HCT116 (cell line): Measurements from ENCODE around the gene CNTFR. TPM values are rescaled to one million over a fixed set of nuclear protein-coding genes. Genes with fewer than 3 reads are reported as not detected.

Experiments
- ATAC-seq: fragments of 200-7000 bp; cut with Tn5 transposase; 2 replicates; pipeline ENCODE4 v1.9.1; 2020; ENCODE audit warnings: mild to moderate bottlenecking, moderate library complexity
- BruUV-seq: library from RNA; stranded (reverse); fragments of 400-500 nt; replicated peaks from 2 replicates; lab custom pipeline; 2021; lab: Mats Ljungman, UMichigan
- CTCF ChIA-PET: fragments of 300-600 bp; sonication (Branson Sonifier 250); formaldehyde crosslinking; loops from one replicate; lab custom pipeline; 2021; ENCODE audit warnings: antibody characterized with exemption; lab: Charles Lee
- POLR2A ChIA-PET: fragments of 300-600, 350-600 bp; sonication (Branson Sonifier 250); formaldehyde crosslinking; loops from one replicate; lab custom pipeline; 2021; ENCODE audit warnings: antibody characterized with exemption; lab: Charles Lee
- RAD21 ChIA-PET, 2 experiments: fragments of 300-600 bp; sonication (Branson Sonifier 250); formaldehyde crosslinking; loops; one replicate each; lab custom pipeline; 2023; ENCODE audit warnings: low total read pairs in 2 of 2; ENCODE audit not compliant: uncharacterized antibody in 2 of 2, unreplicated experiment in 2 of 2, low non-redundant PET in 1 of 2; lab: Charles Lee
- DNase-seq: peaks from one replicate; pipeline ENCODE4 v3.0.0-alpha.2; 2010; ENCODE audit warnings: low read depth, low spot score
- H2AFZ ChIP-seq: fragments of 200-600 bp; shearing (Covaris generic), sonication (generic); 2 replicates; pipeline ENCODE4 v1.6.1; 2017; ENCODE audit warnings: low read depth, mixed run types, mixed read lengths, antibody characterized with exemption, low read length; ENCODE audit not compliant: poor library complexity, severe bottlenecking
- H3K27ac ChIP-seq: 2 replicates; pipeline ENCODE4 v1.5.1; 2012; ENCODE audit warnings: low read depth, low read length
- H3K27me3 ChIP-seq: fragments of 200-600 bp; sonication (generic); 2 replicates; pipeline ENCODE4 v1.6.1; 2016; ENCODE audit warnings: mixed run types, low read length, mixed read lengths; ENCODE audit not compliant: insufficient read depth
- H3K36me3 ChIP-seq, 2 experiments: fragments of 200-500 bp in 1 of 2; fragments of 200-600 bp in 1 of 2; sonication (Bioruptor generic) in 1 of 2; sonication (generic) in 1 of 2; 2 replicates each; pipeline versions ENCODE4 v1.5.1 to v1.6.1; 2014 to 2016; ENCODE audit warnings: low read length in 2 of 2, inconsistent platforms in 1 of 2, mixed read lengths in 1 of 2, mixed run types in 1 of 2; ENCODE audit not compliant: insufficient read depth in 2 of 2, control insufficient read depth in 1 of 2
- H3K4me1 ChIP-seq, 2 experiments: fragments of 200-600 bp in 1 of 2; sonication (generic) in 1 of 2; 2 replicates each; pipeline versions ENCODE4 v1.5.1 to v1.6.1; 2012 to 2017; ENCODE audit warnings: low read length in 2 of 2, inconsistent platforms in 1 of 2, mild to moderate bottlenecking in 1 of 2, mixed read lengths in 1 of 2, mixed run types in 1 of 2, moderate library complexity in 1 of 2; ENCODE audit not compliant: insufficient read depth in 2 of 2, control insufficient read depth in 1 of 2
- H3K4me2 ChIP-seq: fragments of 200-600 bp; sonication (generic); 2 replicates; pipeline ENCODE4 v1.6.1; 2017; ENCODE audit warnings: mixed run types, low read length, mixed read lengths
- H3K4me3 ChIP-seq, 2 experiments: fragments of 200-600 bp in 1 of 2; sonication (generic) in 1 of 2; replicated peaks in 1 of 2; 2 replicates each; pipeline ENCODE4 v1.5.1; 2011 to 2016; ENCODE audit warnings: low read length in 2 of 2, control low read depth in 1 of 2, low read depth in 1 of 2, mild to moderate bottlenecking in 1 of 2, mixed read lengths in 1 of 2, mixed run types in 1 of 2
- H3K79me2 ChIP-seq: fragments of 200-600 bp; sonication (generic); 2 replicates; pipeline ENCODE4 v1.6.1; 2017; ENCODE audit warnings: mild to moderate bottlenecking, mixed run types, low read length, moderate library complexity, mixed read lengths; ENCODE audit not compliant: insufficient read depth
- H3K9ac ChIP-seq: fragments of 200-600 bp; sonication (generic); 2 replicates; pipeline ENCODE4 v1.6.1; 2016; ENCODE audit warnings: low read length, mixed read lengths
- H3K9me2 ChIP-seq: fragments of 200-600 bp; sonication (generic), shearing (Covaris generic); 2 replicates; pipeline ENCODE4 v1.6.1; 2017; ENCODE audit warnings: mixed run types, mild to moderate bottlenecking, moderate library complexity; ENCODE audit not compliant: insufficient read depth
- H3K9me3 ChIP-seq, 2 experiments: fragments of 200-500 bp in 1 of 2; fragments of 200-600 bp in 1 of 2; sonication (Bioruptor generic) in 1 of 2; sonication (generic) in 1 of 2; 2 replicates each; pipeline ENCODE4 v1.6.1; 2014 to 2017; ENCODE audit warnings: low read length in 2 of 2, mixed read lengths in 2 of 2, inconsistent platforms in 1 of 2, low read depth in 1 of 2, mild to moderate bottlenecking in 1 of 2, mixed run types in 1 of 2, moderate library complexity in 1 of 2; ENCODE audit not compliant: control insufficient read depth in 1 of 2, insufficient read depth in 1 of 2
- H4K20me1 ChIP-seq: fragments of 200-600 bp; sonication (generic), shearing (Covaris generic); 2 replicates; pipeline ENCODE4 v1.6.1; 2017; ENCODE audit warnings: mixed run types, mild to moderate bottlenecking, moderate library complexity; ENCODE audit not compliant: insufficient read depth
- CBX3 ChIP-seq: IDR thresholded peaks from 2 replicates; pipeline ENCODE4 v1.6.1; 2012; ENCODE audit warnings: low read depth
- CEBPB ChIP-seq: IDR thresholded peaks from 2 replicates; pipeline ENCODE4 v1.6.1; 2012; ENCODE audit warnings: low read depth
- EGR1 ChIP-seq: IDR thresholded peaks from 2 replicates; pipeline ENCODE4 v1.6.1; 2012; ENCODE audit warnings: low read depth
- EZH2phosphoT487 ChIP-seq: fragments of 200-600 bp; IDR thresholded peaks from 2 replicates; pipeline ENCODE4 v1.6.1; 2018; ENCODE audit warnings: antibody characterized with exemption, borderline replicate concordance
- FOSL1 ChIP-seq: IDR thresholded peaks from 2 replicates; pipeline ENCODE4 v1.6.1; 2012; ENCODE audit warnings: low read depth
- JUND ChIP-seq: IDR thresholded peaks from 2 replicates; pipeline ENCODE4 v1.6.1; 2012
- RAD21 ChIP-seq: IDR thresholded peaks from 2 replicates; pipeline ENCODE4 v1.6.1; 2012; ENCODE audit warnings: low read depth, mild to moderate bottlenecking
- SIN3A ChIP-seq: IDR thresholded peaks from 2 replicates; pipeline ENCODE4 v1.6.1; 2012; ENCODE audit warnings: low read depth
- SP1 ChIP-seq: IDR thresholded peaks from 2 replicates; pipeline ENCODE4 v1.6.1; 2012; ENCODE audit warnings: low read depth
- YY1 ChIP-seq: IDR thresholded peaks from 2 replicates; pipeline ENCODE4 v1.6.1; 2011; ENCODE audit warnings: low read length, low read depth, moderate library complexity, mild to moderate bottlenecking; ENCODE audit not compliant: insufficient replicate concordance; ENCODE audit errors: extremely low read depth
- ZNF274 ChIP-seq: fragments of 200-500 bp; sonication (Bioruptor generic); IDR thresholded peaks from 2 replicates; pipeline ENCODE4 v1.6.1; 2014; ENCODE audit warnings: mild to moderate bottlenecking, low read depth, low read length, inconsistent platforms
- intact Hi-C: fragments of 100-400 bp; cut with micrococcal nuclease; formaldehyde crosslinking; loops from 2 replicates; pipeline ENCODE4 v1.10.0; 2022
- total RNA-seq: library from RNA; stranded (reverse); gene quantifications from one replicate; pipeline ENCODE4 v1.2.1, GENCODE V29; 2021; ENCODE audit not compliant: unreplicated experiment
- TF ChIP-seq, protein P1 (sequence below): IDR thresholded peaks from 2 replicates; pipeline ENCODE4 v1.6.1; 2012; ENCODE audit warnings: low read depth
- TF ChIP-seq, protein P2 (sequence below): IDR thresholded peaks from 2 replicates; pipeline ENCODE4 v1.6.1; 2012
- TF ChIP-seq, protein P3 (sequence below): IDR thresholded peaks from 2 replicates; pipeline ENCODE4 v1.6.1; 2011; ENCODE audit warnings: mild to moderate bottlenecking, low read length, moderate library complexity; ENCODE audit not compliant: insufficient replicate concordance; ENCODE audit errors: extremely low read depth
- TF ChIP-seq, protein P4 (sequence below), 3 experiments: fragments of 200-600 bp in 1 of 3; sonication (generic) in 1 of 3; IDR thresholded peaks in 2 of 3; conservative IDR thresholded peaks in 1 of 3; 2 replicates each; pipeline ENCODE4 v1.5.1; 2012 to 2017; ENCODE audit warnings: low read depth in 2 of 3, low read length in 2 of 3, antibody characterized with exemption in 1 of 3, borderline replicate concordance in 1 of 3, control low read depth in 1 of 3, mild to moderate bottlenecking in 1 of 3, mixed read lengths in 1 of 3, mixed run types in 1 of 3, moderate library complexity in 1 of 3; ENCODE audit not compliant: insufficient read depth in 1 of 3

Gene CNTFR
- total RNA-seq, 1 experiment from 2014 or later: not detected

DNA sequence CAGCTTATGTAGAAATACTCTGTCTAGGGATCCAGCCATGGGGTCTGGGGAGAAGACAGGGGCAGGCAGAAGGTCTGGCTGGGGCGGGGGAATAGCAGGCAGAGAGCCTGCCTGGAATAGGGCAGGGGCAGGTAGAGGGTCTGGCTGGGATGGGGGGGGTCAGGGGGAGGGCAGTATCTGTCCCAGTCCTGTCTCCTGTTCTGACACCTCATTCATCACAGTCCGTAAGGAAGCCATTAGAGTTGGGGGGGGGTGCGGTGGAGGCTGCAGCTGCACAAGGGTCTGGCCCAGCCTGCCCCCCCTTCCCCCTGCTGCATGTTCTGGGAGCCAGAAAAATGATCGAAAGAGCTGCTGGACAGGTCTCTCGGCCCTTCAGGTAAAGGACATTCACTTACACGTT is 32.6 kb downstream of the CNTFR start:
- no peaks in the 10 kb centered on the region for H3K9me2 ChIP-seq
- BruUV-seq: no TSS peak
- no peaks in the 10 kb centered on the region for H3K27me3 ChIP-seq
- ChIA-PET CTCF (no interaction called here), POLR2A (interaction anchor here (0.6 kb wide), 1 partner anchor 221 kb away, joined by 3 read pairs; no protein-coding TSS in a partner anchor), RAD21 (no interaction called here)
- ATAC-seq (no peak), DNase-seq (no peak)
- no peak overlapping the region for H3K27ac ChIP-seq
- no peaks in the 10 kb centered on the region for H3K9me3 ChIP-seq
- H2AFZ ChIP-seq: no peak overlapping the region
- H4K20me1 ChIP-seq: no peaks in the 10 kb centered on the region
- H3K4me2 ChIP-seq: no peak overlapping the region
- TF ChIP-seq CBX3: no peak
- TF ChIP-seq, protein P1, sequence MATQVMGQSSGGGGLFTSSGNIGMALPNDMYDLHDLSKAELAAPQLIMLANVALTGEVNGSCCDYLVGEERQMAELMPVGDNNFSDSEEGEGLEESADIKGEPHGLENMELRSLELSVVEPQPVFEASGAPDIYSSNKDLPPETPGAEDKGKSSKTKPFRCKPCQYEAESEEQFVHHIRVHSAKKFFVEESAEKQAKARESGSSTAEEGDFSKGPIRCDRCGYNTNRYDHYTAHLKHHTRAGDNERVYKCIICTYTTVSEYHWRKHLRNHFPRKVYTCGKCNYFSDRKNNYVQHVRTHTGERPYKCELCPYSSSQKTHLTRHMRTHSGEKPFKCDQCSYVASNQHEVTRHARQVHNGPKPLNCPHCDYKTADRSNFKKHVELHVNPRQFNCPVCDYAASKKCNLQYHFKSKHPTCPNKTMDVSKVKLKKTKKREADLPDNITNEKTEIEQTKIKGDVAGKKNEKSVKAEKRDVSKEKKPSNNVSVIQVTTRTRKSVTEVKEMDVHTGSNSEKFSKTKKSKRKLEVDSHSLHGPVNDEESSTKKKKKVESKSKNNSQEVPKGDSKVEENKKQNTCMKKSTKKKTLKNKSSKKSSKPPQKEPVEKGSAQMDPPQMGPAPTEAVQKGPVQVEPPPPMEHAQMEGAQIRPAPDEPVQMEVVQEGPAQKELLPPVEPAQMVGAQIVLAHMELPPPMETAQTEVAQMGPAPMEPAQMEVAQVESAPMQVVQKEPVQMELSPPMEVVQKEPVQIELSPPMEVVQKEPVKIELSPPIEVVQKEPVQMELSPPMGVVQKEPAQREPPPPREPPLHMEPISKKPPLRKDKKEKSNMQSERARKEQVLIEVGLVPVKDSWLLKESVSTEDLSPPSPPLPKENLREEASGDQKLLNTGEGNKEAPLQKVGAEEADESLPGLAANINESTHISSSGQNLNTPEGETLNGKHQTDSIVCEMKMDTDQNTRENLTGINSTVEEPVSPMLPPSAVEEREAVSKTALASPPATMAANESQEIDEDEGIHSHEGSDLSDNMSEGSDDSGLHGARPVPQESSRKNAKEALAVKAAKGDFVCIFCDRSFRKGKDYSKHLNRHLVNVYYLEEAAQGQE: no peak
- TF ChIP-seq, protein P2, sequence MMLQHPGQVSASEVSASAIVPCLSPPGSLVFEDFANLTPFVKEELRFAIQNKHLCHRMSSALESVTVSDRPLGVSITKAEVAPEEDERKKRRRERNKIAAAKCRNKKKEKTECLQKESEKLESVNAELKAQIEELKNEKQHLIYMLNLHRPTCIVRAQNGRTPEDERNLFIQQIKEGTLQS: no peak
- TF ChIP-seq YY1: no peak
- TF ChIP-seq, protein P3, sequence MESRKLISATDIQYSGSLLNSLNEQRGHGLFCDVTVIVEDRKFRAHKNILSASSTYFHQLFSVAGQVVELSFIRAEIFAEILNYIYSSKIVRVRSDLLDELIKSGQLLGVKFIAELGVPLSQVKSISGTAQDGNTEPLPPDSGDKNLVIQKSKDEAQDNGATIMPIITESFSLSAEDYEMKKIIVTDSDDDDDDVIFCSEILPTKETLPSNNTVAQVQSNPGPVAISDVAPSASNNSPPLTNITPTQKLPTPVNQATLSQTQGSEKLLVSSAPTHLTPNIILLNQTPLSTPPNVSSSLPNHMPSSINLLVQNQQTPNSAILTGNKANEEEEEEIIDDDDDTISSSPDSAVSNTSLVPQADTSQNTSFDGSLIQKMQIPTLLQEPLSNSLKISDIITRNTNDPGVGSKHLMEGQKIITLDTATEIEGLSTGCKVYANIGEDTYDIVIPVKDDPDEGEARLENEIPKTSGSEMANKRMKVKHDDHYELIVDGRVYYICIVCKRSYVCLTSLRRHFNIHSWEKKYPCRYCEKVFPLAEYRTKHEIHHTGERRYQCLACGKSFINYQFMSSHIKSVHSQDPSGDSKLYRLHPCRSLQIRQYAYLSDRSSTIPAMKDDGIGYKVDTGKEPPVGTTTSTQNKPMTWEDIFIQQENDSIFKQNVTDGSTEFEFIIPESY: no peak
- no peak for TF ChIP-seq JUND
- no peak for TF ChIP-seq EGR1
- no peak for TF ChIP-seq SP1
- TF ChIP-seq EZH2phosphoT487: no peak
- TF ChIP-seq ZNF274: no peak
- TF ChIP-seq, protein P4, sequence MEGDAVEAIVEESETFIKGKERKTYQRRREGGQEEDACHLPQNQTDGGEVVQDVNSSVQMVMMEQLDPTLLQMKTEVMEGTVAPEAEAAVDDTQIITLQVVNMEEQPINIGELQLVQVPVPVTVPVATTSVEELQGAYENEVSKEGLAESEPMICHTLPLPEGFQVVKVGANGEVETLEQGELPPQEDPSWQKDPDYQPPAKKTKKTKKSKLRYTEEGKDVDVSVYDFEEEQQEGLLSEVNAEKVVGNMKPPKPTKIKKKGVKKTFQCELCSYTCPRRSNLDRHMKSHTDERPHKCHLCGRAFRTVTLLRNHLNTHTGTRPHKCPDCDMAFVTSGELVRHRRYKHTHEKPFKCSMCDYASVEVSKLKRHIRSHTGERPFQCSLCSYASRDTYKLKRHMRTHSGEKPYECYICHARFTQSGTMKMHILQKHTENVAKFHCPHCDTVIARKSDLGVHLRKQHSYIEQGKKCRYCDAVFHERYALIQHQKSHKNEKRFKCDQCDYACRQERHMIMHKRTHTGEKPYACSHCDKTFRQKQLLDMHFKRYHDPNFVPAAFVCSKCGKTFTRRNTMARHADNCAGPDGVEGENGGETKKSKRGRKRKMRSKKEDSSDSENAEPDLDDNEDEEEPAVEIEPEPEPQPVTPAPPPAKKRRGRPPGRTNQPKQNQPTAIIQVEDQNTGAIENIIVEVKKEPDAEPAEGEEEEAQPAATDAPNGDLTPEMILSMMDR (IDR thresholded peaks at IDR 0.05 in 2 of 3, conservative IDR thresholded peaks at IDR 0.05 in 1 of 3; ENCODE audit: borderline replicate concordance in 1 of 3, insufficient read depth in 1 of 3, low read depth in 2 of 3, low read length in 2 of 3): no peak
- no peak for TF ChIP-seq SIN3A
- TF ChIP-seq CEBPB: no peak
- no peak for TF ChIP-seq FOSL1
- no peak for TF ChIP-seq RAD21
- no peak overlapping the region for H3K4me3 ChIP-seq
- H3K9ac ChIP-seq: no peak overlapping the region
- H3K79me2 ChIP-seq: no peaks in the 10 kb centered on the region
- H3K36me3 ChIP-seq: no peaks in the 10 kb centered on the region
- intact Hi-C loops: no loop called here
- no peaks in the 10 kb centered on the region for H3K4me1 ChIP-seq
